Measurements from ENCODE around the gene SPINK1.
A peak's percentile ranks its signal among the peaks of the same experiment; 100 is the strongest.
"Not testable (repeated sequence)": the region's sequence is repeated elsewhere in the genome, so short reads cannot be mapped to it uniquely, and the experiment has no call there.

The SPINK1 gene

DNA sequence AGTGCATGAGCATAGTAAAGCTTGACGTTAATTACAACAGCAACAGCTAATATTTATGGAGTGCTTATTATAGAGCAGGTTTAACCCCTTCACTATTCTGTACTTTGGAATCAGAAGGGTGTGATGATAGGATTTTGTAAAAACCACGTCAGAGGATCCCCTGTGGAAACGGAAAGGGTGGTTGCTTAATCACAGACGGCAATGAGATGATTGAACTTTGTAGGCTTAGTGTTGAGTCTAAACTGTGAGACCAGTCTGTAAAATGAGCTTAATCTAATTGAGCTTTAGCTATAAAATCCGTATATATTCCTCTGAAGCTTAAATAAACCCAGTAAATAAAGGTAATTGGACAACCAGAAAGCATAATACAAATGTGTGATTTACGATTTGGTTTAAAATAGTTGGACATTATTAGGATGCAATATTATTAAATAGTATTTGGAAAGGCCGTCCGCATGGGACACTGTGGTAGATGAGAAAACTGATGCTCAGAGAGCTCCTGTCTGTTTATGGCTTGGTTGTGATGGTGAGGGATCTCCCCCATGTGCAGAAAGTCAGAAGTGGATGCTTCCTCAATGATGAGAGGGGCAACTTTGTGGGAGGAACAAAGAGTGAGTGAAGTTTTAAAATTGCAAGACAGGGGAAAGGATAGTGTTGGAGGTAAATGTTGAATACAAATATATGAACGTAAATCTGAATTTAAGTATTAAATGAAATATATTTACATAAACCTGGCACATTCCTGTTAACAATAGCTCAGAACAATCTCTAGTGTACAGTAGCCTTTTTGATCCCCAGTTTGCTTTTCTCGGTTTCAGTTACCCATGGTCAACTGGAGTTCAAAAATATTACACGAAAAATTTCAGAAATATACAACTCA is 23.7 kb upstream of the SPINK1 start:
- no peak for DNase-seq (ENCODE audit: low read depth)

GRCh38 chr5:147854331-147854730 is 22.9 kb upstream of the SPINK1 start:
- no peak for DNase-seq (ENCODE audit: low read depth)

- DNase-seq (ENCODE audit: low read depth): no peak
These were observed 22.0 kb upstream of the SPINK1 start for GRCh38 chr5:147853372-147853987.

DNA sequence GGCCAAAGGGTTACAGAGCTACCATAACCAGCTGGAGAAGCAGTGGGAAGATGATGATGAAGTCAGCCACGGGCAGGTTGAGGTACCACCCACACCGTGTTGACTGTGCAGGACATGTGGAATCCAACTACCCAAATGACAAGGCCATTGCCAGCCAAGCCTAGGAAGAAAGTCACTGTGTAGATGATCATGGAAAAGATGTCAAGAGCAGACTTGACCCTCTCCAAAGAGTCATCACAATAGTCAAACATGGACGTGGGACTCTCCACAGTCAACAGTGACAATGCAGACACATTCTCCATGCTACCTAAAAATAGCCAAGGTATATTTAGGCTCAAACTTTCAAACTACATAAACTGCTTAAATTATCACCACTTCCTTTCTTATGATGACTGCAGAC is 20.9 kb upstream of the SPINK1 start:
- DNase-seq (ENCODE audit: low read depth): no peak

DNA sequence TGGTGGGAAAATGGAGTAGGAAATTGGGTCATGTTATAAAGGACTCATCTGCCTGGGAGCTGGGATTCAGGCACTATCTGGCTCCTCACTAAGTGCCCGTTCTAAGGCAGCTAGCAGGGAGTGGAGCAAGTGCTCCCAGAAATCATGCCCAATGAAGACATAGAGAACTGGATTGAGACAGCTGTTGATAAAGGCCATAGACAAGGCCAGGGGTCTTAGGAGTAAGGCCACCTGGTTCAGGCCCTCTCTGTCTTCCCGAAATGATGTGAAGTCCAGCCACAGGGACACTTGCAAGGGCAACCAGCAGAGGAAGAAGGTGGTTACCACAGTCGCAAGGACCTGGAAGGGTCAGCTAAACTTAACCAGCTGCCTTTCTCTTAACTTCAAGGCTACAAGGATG is 20.1 kb upstream of the SPINK1 start:
- no peak for DNase-seq (ENCODE audit: low read depth)

DNA sequence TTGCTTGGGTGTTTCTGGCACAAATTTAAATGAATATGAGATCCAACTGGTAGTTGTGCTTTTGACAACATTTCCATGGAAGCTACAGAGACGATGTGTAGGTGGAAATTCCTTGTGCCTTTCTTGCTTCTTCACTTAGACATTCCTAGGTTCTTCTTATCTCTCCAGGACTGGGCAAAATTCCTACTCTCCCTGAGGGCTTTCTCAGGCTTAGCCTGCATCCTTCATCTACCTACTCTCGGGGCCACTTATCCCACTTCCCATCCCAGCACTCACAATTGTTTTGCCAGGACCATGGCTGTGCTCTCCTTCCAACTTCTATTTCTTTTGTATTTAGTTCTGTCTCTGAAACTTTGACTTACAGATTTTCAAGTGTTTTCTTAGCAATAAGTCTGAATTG is 17.8 kb upstream of the SPINK1 start:
- no peak for DNase-seq (ENCODE audit: low read depth)

DNA sequence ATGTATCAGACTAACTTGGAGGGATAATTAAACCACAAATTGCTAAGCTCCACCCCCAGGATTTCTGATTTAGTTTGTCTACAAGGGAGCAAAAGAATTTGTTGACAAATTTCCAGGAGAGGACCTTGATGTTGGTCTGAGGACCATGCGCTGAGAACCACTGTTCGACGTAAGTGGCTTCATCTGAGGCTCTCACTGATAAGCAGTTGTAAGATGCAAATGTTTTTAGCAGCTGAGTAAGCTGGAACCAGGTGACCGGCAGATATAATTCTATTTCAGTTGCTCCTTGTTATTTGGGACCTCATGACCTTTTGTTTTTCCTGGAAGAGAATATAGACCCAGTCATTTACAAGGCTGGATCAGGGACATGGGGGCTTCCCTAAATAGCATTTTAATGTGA is 14.1 kb upstream of the SPINK1 start:
- no peak for DNase-seq (ENCODE audit: low read depth)

GRCh38 chr5:147844846-147845245 is 13.4 kb upstream of the SPINK1 start:
- DNase-seq (ENCODE audit: low read depth): no peak

GRCh38 chr5:147842869-147843268 is 11.4 kb upstream of the SPINK1 start:
- no peak for DNase-seq (ENCODE audit: low read depth)

DNA sequence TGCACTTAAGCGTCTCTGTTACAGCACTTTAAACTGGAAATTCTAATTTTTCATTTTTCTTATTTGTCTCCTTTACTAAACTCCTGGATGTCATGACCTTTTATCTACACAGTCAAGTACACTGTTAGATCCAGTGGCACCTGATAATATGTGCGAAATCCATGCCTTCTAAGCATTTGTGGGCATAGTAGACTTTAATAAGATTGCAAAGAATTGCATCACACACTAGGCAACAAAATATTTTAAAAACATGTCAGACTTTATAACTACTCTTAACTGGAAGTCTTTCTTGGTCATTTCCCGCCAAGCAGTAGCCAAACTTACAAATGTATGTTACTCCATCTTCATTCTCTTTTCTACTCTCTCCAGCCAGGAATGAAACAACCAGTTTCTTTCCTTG is 5.0 kb upstream of the SPINK1 start:
- DNase-seq (ENCODE audit: low read depth): no peak

- DNase-seq (ENCODE audit: low read depth): no peak
These were observed 3.9 kb upstream of the SPINK1 start for GRCh38 chr5:147835386-147835798.

DNA sequence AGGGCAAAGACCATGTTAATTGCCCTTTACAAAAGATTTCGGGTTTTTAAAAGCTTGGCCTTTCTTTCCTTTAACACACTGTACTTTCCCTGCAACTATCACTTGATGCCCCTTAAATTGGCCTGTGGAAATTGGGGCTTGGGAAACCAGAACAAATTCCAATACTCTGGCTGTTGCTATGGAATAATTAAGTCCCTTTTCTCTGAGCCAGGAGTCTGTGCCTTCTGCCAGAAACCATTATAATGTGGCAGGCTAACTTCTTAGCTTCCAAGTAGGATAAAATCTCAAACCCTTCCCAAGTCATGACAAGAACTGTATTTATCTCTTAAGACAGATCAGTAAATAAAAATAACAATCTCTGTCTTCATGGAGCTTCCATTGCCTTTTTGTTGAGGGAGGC is 1.1 kb upstream of the SPINK1 start:
- no peak for DNase-seq (ENCODE audit: low read depth)

GRCh38 chr5:147830035-147830434 is 1.4 kb downstream of the SPINK1 start:
- DNase-seq (ENCODE audit: low read depth): no peak

GRCh38 chr5:147827017-147827416 is 4.5 kb downstream of the SPINK1 start:
- not testable (repeated sequence) for DNase-seq (ENCODE audit: low read depth)

DNA sequence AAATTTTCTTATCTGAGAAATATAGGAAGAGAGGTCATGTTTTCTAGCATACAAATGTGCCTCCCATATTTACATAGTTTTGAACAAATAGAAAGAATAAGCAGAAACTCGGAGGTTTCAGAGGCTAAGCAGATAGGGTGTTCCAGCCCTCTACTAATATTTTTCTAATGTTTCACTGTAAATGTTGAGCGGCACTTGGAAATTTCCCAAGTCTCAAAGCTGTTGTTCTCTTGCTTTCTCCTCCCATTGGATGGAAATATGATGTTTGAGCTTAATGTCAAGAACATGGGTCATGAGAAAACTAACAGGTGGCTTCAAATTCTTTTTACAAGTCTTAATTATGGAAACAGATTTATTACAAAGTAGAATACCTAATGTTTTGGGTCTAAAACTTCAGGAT is 5.1 kb downstream of the SPINK1 start:
- no peak for DNase-seq (ENCODE audit: low read depth)

GRCh38 chr5:147822686-147823491 is 8.6 kb downstream of the SPINK1 start:
- peak; percentile 8 for DNase-seq (ENCODE audit: low read depth)

DNA sequence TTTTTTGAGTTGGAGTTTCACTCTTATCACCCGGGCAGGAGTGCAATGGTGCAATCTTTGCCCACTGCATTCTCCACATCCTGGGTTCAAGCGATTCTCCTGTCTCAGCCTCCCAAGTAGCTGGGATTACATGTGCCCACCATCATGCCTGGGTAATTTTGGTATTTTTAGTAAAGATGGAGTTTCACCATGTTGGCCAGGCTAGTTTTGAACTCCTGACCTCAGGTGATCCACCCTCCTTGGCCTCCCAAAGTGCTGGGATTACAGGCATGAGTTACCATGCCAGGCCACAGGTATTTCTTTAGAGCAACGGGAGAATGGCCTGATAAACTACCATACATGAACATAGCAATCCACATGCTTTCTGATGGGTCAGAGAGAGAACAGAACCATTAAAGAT is 9.2 kb downstream of the SPINK1 start:
- DNase-seq (ENCODE audit: low read depth): not testable (repeated sequence)

DNA sequence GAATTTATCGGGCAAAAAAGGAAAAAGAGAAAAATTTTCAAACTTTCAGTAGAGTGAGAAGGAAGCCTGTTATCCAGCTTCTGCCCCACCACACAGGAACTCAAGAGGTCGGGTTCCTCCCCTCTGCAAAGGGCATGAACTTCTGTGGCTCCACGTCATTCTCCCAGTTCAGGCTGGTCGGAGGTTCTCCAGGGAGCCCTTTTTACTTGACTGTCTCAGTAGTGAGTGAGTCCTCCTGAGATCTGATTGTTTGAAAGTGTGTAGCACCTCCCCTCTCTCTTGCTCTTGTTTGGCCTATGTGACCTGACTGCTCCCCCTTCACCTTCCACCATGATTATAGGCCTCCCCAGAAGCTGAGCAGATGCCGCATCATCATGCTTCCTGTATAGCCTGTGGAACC is 9.7 kb downstream of the SPINK1 start:
- no peak for DNase-seq (ENCODE audit: low read depth)

- no peak for DNase-seq (ENCODE audit: low read depth)
These were observed 12.2 kb downstream of the SPINK1 start for GRCh38 chr5:147819261-147819770.

GRCh38 chr5:147818290-147818689 is 13.2 kb downstream of the SPINK1 start:
- no peak for DNase-seq (ENCODE audit: low read depth)

GRCh38 chr5:147813696-147814095 is 17.8 kb downstream of the SPINK1 start:
- DNase-seq (ENCODE audit: low read depth): no peak

- no peak for DNase-seq (ENCODE audit: low read depth)
These were observed 21.4 kb downstream of the SPINK1 start for GRCh38 chr5:147809830-147810666.
